Measurements from ENCODE around the gene RPL31. TPM values are rescaled to one million over a fixed set of nuclear protein-coding genes. Genes with fewer than 3 reads are reported as not detected.

RPL31 gene
- total RNA-seq, 2 donors from 2014 or later = 1,597 to 1,823 TPM

- no peak for TF ChIP-seq CTCF (conservative IDR thresholded peaks at IDR 0.05)
- H3K4me3 ChIP-seq (ENCODE audit: low read length) = no peak overlapping the region
- Mint-ChIP-seq H3K4me3 (no peak overlapping the region), H3K9me3 (peaks cover 3% of the 10 kb centered on the region), H3K27me3 (ENCODE audit: insufficient read depth) (peaks cover 2% of the 10 kb centered on the region), H3K27ac (no peak overlapping the region), H3K36me3 (ENCODE audit: low read depth) (peaks cover 25% of the 10 kb centered on the region), H3K4me1 (peaks cover 23% of the 10 kb centered on the region)
- no peaks in the 10 kb centered on the region for H3K9me3 ChIP-seq (ENCODE audit: control insufficient read depth, low read length)
- no peak overlapping the region for H3K27ac ChIP-seq (ENCODE audit: low read depth, low read length)
- WGBS, 2 experiments (ENCODE audit: insufficient coverage in 1 of 2, insufficient read length in 1 of 2) = 86 to 100% methylated on average over 2 of the region's 2 CpGs
- no peak for DNase-seq
- peaks cover 24% of the 10 kb centered on the region for H3K36me3 ChIP-seq (ENCODE audit: control insufficient read depth, insufficient read depth, low read length)
- no peak overlapping the region for H3K9ac ChIP-seq (ENCODE audit: extremely low read depth, low read length, poor library complexity, severe bottlenecking)
- no peaks in the 10 kb centered on the region for H3K27me3 ChIP-seq (ENCODE audit: control insufficient read depth, insufficient read depth, low read length, poor library complexity, severe bottlenecking)
- no peaks in the 10 kb centered on the region for H3K4me1 ChIP-seq (ENCODE audit: control insufficient read depth, insufficient read depth, low read length)
These were observed 2.1 kb upstream of the RPL31 start for GRCh38 chr2:100999995-101000394.

GRCh38 chr2:101002562-101003277 lies 631 bp downstream of the RPL31 start:
- Histone ChIP-seq H3K36me3 (ENCODE audit: control insufficient read depth, insufficient read depth, low read length) (peaks cover 52% of the 10 kb centered on the region), H3K4me3 (ENCODE audit: low read length) (peak overlapping the region; percentile 97), H3K27ac (ENCODE audit: low read depth, low read length) (peak overlapping the region; percentile 94), H3K9ac (ENCODE audit: extremely low read depth, low read length, poor library complexity, severe bottlenecking) (peak overlapping the region; percentile 99), H3K9me3 (ENCODE audit: control insufficient read depth, low read length) (no peaks in the 10 kb centered on the region), H3K4me1 (ENCODE audit: control insufficient read depth, insufficient read depth, low read length) (no peaks in the 10 kb centered on the region), H3K27me3 (ENCODE audit: control insufficient read depth, insufficient read depth, low read length, poor library complexity, severe bottlenecking) (no peaks in the 10 kb centered on the region)
- 1% methylated on average over 16 to 26 of the region's 26 CpGs for WGBS, 2 experiments (ENCODE audit: insufficient coverage in 1 of 2, insufficient read length in 1 of 2)
- H3K27ac Mint-ChIP-seq = peak overlapping the region; percentile 95
- H3K36me3 Mint-ChIP-seq (ENCODE audit: low read depth) = peaks cover 53% of the 10 kb centered on the region
- peaks cover 26% of the 10 kb centered on the region for H3K4me1 Mint-ChIP-seq
- H3K27me3 Mint-ChIP-seq (ENCODE audit: insufficient read depth) = peaks cover 2% of the 10 kb centered on the region
- peak overlapping the region; percentile 98 for H3K4me3 Mint-ChIP-seq
- no peak for TF ChIP-seq CTCF (conservative IDR thresholded peaks at IDR 0.05)
- H3K9me3 Mint-ChIP-seq = peaks cover 3% of the 10 kb centered on the region
- DNase-seq = no peak

- no peak for TF ChIP-seq CTCF (conservative IDR thresholded peaks at IDR 0.05)
- Mint-ChIP-seq H3K4me3 (peak overlapping the region; percentile 98), H3K9me3 (peaks cover 3% of the 10 kb centered on the region), H3K27ac (peak overlapping the region; percentile 95), H3K36me3 (ENCODE audit: low read depth) (peaks cover 59% of the 10 kb centered on the region), H3K4me1 (peaks cover 27% of the 10 kb centered on the region), H3K27me3 (ENCODE audit: insufficient read depth) (peaks cover 2% of the 10 kb centered on the region)
- peak overlapping the region; percentile 99 for H3K9ac ChIP-seq (ENCODE audit: extremely low read depth, low read length, poor library complexity, severe bottlenecking)
- no peaks in the 10 kb centered on the region for H3K9me3 ChIP-seq (ENCODE audit: control insufficient read depth, low read length)
- no peak overlapping the region for H3K27ac ChIP-seq (ENCODE audit: low read depth, low read length)
- H3K36me3 ChIP-seq (ENCODE audit: control insufficient read depth, insufficient read depth, low read length) = peaks cover 57% of the 10 kb centered on the region
- H3K4me1 ChIP-seq (ENCODE audit: control insufficient read depth, insufficient read depth, low read length) = no peaks in the 10 kb centered on the region
- no peak for DNase-seq
- peak overlapping the region; percentile 97 for H3K4me3 ChIP-seq (ENCODE audit: low read length)
- WGBS, 2 experiments (ENCODE audit: insufficient coverage in 1 of 2, insufficient read length in 1 of 2) = 10 to 18% methylated on average over 4 to 12 of the region's 12 CpGs
- H3K27me3 ChIP-seq (ENCODE audit: control insufficient read depth, insufficient read depth, low read length, poor library complexity, severe bottlenecking) = no peaks in the 10 kb centered on the region
These were observed 1.2 kb downstream of the RPL31 start for GRCh38 chr2:101003278-101003775.

All from endodermal cell (in vitro differentiated cells).